Ishikawa (cell line): ENCODE results near the gene PPIL4.

Experiments
- EGR1 ChIP-seq: IDR thresholded peaks from 2 replicates; pipeline ENCODE4 v1.6.1; 2012
- RAD21 ChIP-seq: IDR thresholded peaks from 2 replicates; pipeline ENCODE4 v1.6.1; 2012; ENCODE audit warnings: low read depth
- TF ChIP-seq, protein P1 (sequence below): IDR thresholded peaks from 2 replicates; pipeline ENCODE4 v1.6.1; 2012; ENCODE audit warnings: low read depth, mild to moderate bottlenecking

DNA sequence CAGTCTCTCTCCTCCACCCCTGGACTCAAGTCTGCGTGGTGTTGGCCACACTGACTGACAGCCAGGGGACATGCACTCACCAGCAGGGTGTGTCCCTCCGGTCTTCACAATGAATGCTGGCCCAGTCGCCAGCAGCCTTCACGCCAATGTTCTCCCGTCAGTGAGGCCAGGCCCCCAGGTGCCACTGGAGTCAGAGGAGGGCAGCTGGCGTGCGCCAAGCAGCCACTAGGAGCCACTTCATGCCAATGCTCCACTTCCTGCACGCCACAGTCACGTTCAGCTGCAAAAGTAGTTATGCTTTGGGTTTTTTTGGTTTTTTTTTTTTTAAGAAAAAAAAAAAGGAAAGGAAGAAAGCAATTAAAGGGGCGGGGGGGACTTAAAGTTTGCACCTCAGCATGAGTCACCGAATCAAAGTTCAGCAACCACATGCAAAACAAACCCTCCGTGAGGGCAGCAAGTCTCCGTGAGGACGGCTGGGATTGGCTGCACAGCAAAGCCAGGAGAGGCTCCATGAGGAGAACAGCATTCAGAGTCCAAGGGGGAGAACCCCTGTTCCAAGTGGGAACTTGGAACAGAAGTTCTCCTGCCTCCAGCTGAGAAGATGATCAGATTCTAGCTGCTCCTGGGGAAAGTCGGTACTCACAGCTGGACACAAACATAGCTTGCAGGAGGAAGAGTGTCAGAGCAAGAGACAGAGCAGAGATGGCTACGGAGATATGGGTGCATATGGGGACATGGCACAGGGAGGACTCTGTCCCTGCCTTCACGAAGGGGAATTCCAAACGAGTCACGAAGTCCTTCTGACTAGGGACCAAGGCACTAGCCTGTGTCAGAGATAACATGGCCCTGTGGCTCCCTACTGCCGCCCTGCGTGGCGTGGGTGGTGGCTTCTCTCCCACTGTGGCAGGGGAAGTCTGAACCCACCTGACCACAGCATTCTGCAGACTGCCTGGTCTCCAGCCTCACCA, 60.8 kb downstream of the PPIL4 start, which contains the start of gene ZC3H12D:
- TF ChIP-seq EGR1 (no peak), RAD21 (peak; percentile 13; the same call in 1 of the 2 replicates)
- TF ChIP-seq, protein P1, sequence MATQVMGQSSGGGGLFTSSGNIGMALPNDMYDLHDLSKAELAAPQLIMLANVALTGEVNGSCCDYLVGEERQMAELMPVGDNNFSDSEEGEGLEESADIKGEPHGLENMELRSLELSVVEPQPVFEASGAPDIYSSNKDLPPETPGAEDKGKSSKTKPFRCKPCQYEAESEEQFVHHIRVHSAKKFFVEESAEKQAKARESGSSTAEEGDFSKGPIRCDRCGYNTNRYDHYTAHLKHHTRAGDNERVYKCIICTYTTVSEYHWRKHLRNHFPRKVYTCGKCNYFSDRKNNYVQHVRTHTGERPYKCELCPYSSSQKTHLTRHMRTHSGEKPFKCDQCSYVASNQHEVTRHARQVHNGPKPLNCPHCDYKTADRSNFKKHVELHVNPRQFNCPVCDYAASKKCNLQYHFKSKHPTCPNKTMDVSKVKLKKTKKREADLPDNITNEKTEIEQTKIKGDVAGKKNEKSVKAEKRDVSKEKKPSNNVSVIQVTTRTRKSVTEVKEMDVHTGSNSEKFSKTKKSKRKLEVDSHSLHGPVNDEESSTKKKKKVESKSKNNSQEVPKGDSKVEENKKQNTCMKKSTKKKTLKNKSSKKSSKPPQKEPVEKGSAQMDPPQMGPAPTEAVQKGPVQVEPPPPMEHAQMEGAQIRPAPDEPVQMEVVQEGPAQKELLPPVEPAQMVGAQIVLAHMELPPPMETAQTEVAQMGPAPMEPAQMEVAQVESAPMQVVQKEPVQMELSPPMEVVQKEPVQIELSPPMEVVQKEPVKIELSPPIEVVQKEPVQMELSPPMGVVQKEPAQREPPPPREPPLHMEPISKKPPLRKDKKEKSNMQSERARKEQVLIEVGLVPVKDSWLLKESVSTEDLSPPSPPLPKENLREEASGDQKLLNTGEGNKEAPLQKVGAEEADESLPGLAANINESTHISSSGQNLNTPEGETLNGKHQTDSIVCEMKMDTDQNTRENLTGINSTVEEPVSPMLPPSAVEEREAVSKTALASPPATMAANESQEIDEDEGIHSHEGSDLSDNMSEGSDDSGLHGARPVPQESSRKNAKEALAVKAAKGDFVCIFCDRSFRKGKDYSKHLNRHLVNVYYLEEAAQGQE = no peak
